AG09319 (cell line): ENCODE results near the gene GBA2.

ENCODE experiments used
- DNase-seq: peaks from one replicate; pipeline ENCODE4 v3.0.0-alpha.2; 2010; ENCODE audit warnings: low read depth; ENCODE audit errors: extremely low read depth
- CTCF ChIP-seq: IDR thresholded peaks from 2 replicates; pipeline ENCODE4 v1.5.1; 2011; ENCODE audit warnings: low read depth, mild to moderate bottlenecking, inconsistent platforms, low read length, moderate library complexity

Gene GBA2

GRCh38 chr9:35749515-35750255 lies 657 bp upstream of the GBA2 start:
- DNase-seq = no peak
- TF ChIP-seq CTCF = no peak

- DNase-seq = no peak
- TF ChIP-seq CTCF = no peak
Measured at GRCh38 chr9:35748242-35748857, 678 bp downstream of the GBA2 start.

GRCh38 chr9:35746583-35746982 lies 2.4 kb downstream of the GBA2 start:
- TF ChIP-seq CTCF = no peak
- no peak for DNase-seq

- TF ChIP-seq CTCF = no peak
- no peak for DNase-seq
Measured at GRCh38 chr9:35745569-35745968, 3.5 kb downstream of the GBA2 start.

GRCh38 chr9:35743880-35744518 lies 5.0 kb downstream of the GBA2 start:
- no peak for TF ChIP-seq CTCF
- no peak for DNase-seq

- no peak for DNase-seq
- TF ChIP-seq CTCF = no peak
Measured at GRCh38 chr9:35743452-35743851, 5.6 kb downstream of the GBA2 start.

GRCh38 chr9:35741740-35742139 lies 7.3 kb downstream of the GBA2 start:
- no peak for DNase-seq
- no peak for TF ChIP-seq CTCF
